ENCODE measurements around the gene RUNX1. TPM values are rescaled to one million over a fixed set of nuclear protein-coding genes. Genes with fewer than 3 reads are reported as not detected.

Gene RUNX1
- polyA plus RNA-seq, 3 donors = 6.2 to 49.7 (median 8.7) TPM

DNA sequence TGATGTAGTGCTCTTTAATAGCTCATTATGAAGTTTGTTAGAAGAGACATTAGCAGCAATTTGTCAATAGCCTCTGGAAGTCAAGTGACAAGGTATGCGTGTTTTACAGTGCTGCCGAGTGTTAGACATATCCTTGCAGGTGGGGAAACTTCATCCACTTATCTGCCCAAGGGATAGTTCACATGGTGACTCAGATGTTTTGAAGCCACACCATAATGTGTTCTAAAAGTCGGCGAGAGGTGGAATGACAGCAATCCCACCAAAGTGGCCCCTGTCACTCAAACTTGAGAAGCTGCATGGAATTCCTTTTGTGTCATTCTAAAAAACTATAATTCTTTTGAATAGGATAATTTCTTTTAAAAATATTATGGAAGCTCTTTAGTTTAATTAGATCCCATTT lies 98.1 kb downstream of the RUNX1 start:
- Histone ChIP-seq H4K20me1 (ENCODE audit: insufficient read depth, low read length) (peaks cover 91% of the 10 kb centered on the region), H3K36me3 (replicated peaks in 1 of 2; ENCODE audit: control insufficient read depth in 1 of 2, insufficient read depth in 2 of 2, low read length in 2 of 2) (peaks cover 0 to 3% of the 10 kb centered on the region in 2 donors), H3K27me3 (ENCODE audit: control insufficient read depth in 2 of 2, insufficient read depth in 2 of 2, low read length in 2 of 2) (no peaks in the 10 kb centered on the region), H3K4me1 (ENCODE audit: control insufficient read depth in 1 of 2, insufficient read depth in 2 of 2, low read length in 2 of 2) (peaks cover 10% of the 10 kb centered on the region in 2 donors), H3K9me3 (replicated peaks in 1 of 2; ENCODE audit: control insufficient read depth in 1 of 2, insufficient read depth in 1 of 2, low read length in 2 of 2) (no peaks in the 10 kb centered on the region), H3K79me2 (ENCODE audit: insufficient read depth, low read length) (peaks cover 94% of the 10 kb centered on the region), H2AFZ (ENCODE audit: insufficient read depth, low read depth, low read length, poor library complexity, severe bottlenecking) (no peak overlapping the region), H3K27ac (ENCODE audit: low read depth in 1 of 2, low read length in 2 of 2) (no peak overlapping the region), H3K4me3 (replicated peaks in 1 of 3; ENCODE audit: low read depth in 2 of 3, low read length in 3 of 3) (no peak overlapping the region), H3K9ac (ENCODE audit: insufficient read depth, low read length, poor library complexity, severe bottlenecking) (no peak overlapping the region), H3K4me2 (replicated peaks; ENCODE audit: extremely low read depth, low read length, poor library complexity, severe bottlenecking) (no peak overlapping the region)
- no peak overlapping the region for H3K4me3 Mint-ChIP-seq
- peaks cover 0 to 4% (median 0%) of the 10 kb centered on the region in 7 donors for H3K9me3 Mint-ChIP-seq
- peaks cover 19% of the 10 kb centered on the region for H3K4me1 Mint-ChIP-seq
- DNase-seq = no peak
- H3K27me3 Mint-ChIP-seq (ENCODE audit: low read depth in 3 of 3) = peaks cover 0 to 2% (median 0%) of the 10 kb centered on the region in 3 donors
- intact Hi-C loops (cut with micrococcal nuclease) = no loop called here
- WGBS (ENCODE audit: insufficient coverage) = no CpG with 5 or more reads among the region's 4 CpGs
- peaks cover 15 to 24% of the 10 kb centered on the region in 2 donors for H3K36me3 Mint-ChIP-seq
- TF ChIP-seq, protein P1, sequence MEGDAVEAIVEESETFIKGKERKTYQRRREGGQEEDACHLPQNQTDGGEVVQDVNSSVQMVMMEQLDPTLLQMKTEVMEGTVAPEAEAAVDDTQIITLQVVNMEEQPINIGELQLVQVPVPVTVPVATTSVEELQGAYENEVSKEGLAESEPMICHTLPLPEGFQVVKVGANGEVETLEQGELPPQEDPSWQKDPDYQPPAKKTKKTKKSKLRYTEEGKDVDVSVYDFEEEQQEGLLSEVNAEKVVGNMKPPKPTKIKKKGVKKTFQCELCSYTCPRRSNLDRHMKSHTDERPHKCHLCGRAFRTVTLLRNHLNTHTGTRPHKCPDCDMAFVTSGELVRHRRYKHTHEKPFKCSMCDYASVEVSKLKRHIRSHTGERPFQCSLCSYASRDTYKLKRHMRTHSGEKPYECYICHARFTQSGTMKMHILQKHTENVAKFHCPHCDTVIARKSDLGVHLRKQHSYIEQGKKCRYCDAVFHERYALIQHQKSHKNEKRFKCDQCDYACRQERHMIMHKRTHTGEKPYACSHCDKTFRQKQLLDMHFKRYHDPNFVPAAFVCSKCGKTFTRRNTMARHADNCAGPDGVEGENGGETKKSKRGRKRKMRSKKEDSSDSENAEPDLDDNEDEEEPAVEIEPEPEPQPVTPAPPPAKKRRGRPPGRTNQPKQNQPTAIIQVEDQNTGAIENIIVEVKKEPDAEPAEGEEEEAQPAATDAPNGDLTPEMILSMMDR (IDR thresholded peaks at IDR 0.05) = no peak
- H3K27ac Mint-ChIP-seq = no peak overlapping the region

DNA sequence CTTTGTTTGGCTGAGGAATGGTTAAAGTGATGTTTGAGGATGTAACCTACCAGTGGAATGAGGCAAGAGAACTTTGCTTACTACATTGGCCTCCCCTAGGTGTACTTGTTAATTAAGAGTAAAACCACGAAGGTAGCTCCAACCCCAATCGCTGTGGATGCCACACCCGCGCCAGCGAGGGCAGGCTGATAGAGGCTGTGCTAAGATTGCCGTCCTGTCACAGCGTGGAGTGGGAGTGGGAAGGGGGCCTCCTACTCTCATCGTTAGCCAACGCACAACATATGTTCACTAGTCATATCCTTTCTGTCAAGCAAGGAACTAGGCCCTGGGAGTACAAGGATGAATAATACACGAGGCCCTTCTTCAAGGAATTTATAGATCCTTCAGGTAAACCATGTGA lies 99.6 kb downstream of the RUNX1 start:
- TF ChIP-seq, protein P1 (IDR thresholded peaks at IDR 0.05) = no peak
- peaks cover 94% of the 10 kb centered on the region for H3K79me2 ChIP-seq (ENCODE audit: insufficient read depth, low read length)
- Mint-ChIP-seq H3K4me3 (no peak overlapping the region), H3K36me3 (peaks cover 14 to 28% of the 10 kb centered on the region in 2 donors), H3K27ac (no peak overlapping the region), H3K4me1 (peaks cover 28% of the 10 kb centered on the region), H3K27me3 (ENCODE audit: low read depth in 3 of 3) (peaks cover 0 to 2% (median 0%) of the 10 kb centered on the region in 3 donors), H3K9me3 (peaks cover 0 to 1% (median 0%) of the 10 kb centered on the region in 7 donors)
- H3K27ac ChIP-seq (ENCODE audit: low read depth in 1 of 2, low read length in 2 of 2) = no peak overlapping the region
- 80% methylated on average over 1 of the region's 10 CpGs for WGBS (ENCODE audit: insufficient coverage)
- H3K4me2 ChIP-seq (replicated peaks; ENCODE audit: extremely low read depth, low read length, poor library complexity, severe bottlenecking) = no peak overlapping the region
- H3K36me3 ChIP-seq (replicated peaks in 1 of 2; ENCODE audit: control insufficient read depth in 1 of 2, insufficient read depth in 2 of 2, low read length in 2 of 2) = peaks cover 0 to 3% of the 10 kb centered on the region in 2 donors
- DNase-seq = no peak
- H3K9me3 ChIP-seq (replicated peaks in 1 of 2; ENCODE audit: control insufficient read depth in 1 of 2, insufficient read depth in 1 of 2, low read length in 2 of 2) = no peaks in the 10 kb centered on the region
- H3K27me3 ChIP-seq (ENCODE audit: control insufficient read depth in 2 of 2, insufficient read depth in 2 of 2, low read length in 2 of 2) = no peaks in the 10 kb centered on the region
- no peak overlapping the region for H2AFZ ChIP-seq (ENCODE audit: insufficient read depth, low read depth, low read length, poor library complexity, severe bottlenecking)
- peaks cover 89% of the 10 kb centered on the region for H4K20me1 ChIP-seq (ENCODE audit: insufficient read depth, low read length)
- H3K4me3 ChIP-seq (replicated peaks in 1 of 3; ENCODE audit: low read depth in 2 of 3, low read length in 3 of 3) = no peak overlapping the region
- peaks cover 11% of the 10 kb centered on the region in 2 donors for H3K4me1 ChIP-seq (ENCODE audit: control insufficient read depth in 1 of 2, insufficient read depth in 2 of 2, low read length in 2 of 2)
- intact Hi-C loops (cut with micrococcal nuclease) = loop anchor here in 1 of 2 donors (10.0 kb wide), 1 partner anchor 55 kb away; no protein-coding TSS in a partner anchor
- H3K9ac ChIP-seq (ENCODE audit: insufficient read depth, low read length, poor library complexity, severe bottlenecking) = no peak overlapping the region
